HG03135 (cell line): ENCODE results near the gene FGD5.
"Not testable (repeated sequence)": the region's sequence is repeated elsewhere in the genome, so short reads cannot be mapped to it uniquely, and the experiment has no call there.

Source experiments
- ATAC-seq: cut with Tn5 transposase; IDR thresholded peaks from one replicate; pipeline ENCODE4 v1.9.1; 2021; ENCODE audit warnings: mild to moderate bottlenecking, moderate library complexity; ENCODE audit not compliant: unreplicated experiment

The FGD5 gene

GRCh38 chr3:14803981-14804834 is 14.6 kb upstream of the FGD5 start:
- no peak for ATAC-seq

GRCh38 chr3:14804835-14805780 is 13.7 kb upstream of the FGD5 start:
- ATAC-seq = no peak

DNA sequence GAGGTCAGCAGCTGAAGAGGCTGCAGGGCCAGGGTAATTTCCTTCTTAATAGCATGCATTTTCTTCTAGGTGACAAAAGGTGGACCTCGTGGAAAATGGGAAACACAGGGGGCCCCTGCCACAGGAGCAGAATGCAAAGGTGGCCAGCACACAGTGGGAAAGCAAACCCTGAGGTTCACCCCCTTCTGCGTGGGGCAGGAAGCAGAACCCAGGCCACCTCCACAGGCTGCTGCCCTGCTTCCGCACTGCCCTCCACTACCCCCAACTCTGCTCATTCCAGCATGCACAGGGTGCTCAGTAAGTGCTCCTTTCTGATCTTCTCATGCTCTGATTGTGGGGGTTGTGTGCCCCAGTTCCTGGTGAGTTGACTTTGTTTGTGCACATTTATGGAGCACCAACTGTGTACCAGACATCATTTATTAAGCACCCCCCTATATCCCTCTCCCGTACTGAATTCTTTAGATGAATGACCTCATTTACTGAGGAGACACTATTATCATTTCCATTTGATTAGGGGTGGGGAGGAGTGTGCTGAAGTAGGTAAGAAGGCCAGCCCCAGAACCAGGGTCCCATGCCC is 12.7 kb upstream of the FGD5 start:
- no peak for ATAC-seq

DNA sequence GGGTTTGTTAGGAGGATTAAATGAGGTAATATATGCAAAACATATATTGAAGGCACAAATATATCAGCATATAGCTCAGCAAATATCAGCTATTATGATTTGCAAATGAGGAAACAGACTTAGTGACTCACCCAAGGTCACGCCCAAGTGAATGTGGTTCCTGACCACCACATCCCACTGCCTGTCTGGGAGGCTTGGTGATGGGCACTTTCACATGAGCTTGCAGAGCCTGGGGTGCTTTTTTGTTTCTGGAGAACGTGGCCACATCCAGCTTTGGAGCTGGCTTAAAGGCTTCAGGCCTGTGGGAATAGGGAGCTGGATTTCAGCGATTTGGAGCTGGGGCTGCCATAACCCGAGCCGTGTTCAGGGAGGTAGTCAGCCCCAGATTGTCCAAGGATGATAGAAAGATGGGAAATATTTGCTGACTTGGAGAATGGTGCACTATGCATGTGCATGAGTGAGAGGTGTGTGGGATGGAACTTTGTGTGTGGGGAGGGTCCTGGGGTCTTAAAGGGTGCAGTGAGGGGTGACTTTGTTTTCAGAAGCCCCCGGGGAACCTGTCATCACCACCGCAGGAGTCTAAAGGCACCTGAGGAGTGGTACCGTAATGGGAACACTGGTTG is 12.0 kb upstream of the FGD5 start:
- no peak for ATAC-seq

- ATAC-seq = no peak
Observed at GRCh38 chr3:14808025-14808424, 10.7 kb upstream of the FGD5 start.

- ATAC-seq = no peak
Observed at GRCh38 chr3:14808502-14809266, 10.1 kb upstream of the FGD5 start.

DNA sequence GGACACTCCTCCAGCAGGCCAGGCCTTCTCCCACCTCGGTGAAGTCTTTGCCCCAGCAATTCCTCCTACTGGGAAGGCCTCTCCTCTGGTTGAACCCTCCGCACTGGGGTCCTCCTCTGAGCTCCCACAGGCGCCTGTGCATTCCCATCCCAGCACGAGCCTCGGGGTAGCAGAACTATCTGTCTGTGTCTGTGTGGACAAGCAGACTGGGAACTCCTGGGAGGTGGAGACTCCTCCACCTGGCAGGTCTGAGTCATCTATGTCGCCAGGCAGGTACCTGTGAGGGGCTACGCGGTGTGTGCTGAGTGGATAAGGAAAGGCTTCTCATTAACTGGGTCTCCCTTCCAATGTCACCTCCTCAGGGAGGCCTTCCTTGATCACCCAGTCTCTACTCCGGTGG is 9.2 kb upstream of the FGD5 start:
- not testable (repeated sequence) for ATAC-seq

DNA sequence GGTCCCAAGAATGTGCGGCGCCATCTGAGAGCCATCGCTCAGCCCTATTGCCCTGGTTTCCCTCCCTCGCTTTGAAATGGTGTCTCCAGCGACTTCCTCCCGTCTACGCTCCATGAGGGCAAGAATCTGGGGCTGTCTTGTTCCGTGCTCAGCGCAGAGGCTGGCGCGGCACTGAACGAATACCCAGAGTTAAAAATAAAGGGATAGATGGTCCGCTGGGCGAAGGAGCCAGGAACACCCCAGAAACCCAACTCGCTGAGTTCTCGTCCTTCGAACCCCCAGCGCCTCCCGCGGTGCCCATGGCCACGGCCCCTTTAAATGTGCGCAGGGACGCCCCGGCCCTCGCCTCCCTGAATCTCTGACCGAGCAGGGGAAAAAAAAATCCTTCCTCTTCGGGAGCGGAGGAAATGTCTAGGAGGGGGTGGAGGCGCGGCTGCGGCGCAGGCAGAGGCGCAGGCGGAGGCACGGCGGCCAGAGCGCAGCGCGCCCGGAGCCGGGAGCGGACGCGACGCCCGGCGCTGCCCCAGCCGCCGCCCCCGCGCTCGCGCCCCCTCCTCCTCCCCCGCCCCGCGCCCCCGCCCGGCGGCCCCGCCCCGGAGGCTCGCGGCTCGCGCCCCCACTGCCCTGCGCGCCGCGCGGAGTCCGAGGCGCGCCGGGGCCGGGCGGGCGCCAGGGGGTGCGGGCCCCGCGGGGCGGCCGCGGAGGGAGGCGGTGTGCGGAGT is 8.5 kb upstream of the FGD5 start:
- no peak for ATAC-seq

- ATAC-seq = no peak
Observed at GRCh38 chr3:14810801-14811661, 7.7 kb upstream of the FGD5 start.

GRCh38 chr3:14811684-14812083 is 7.1 kb upstream of the FGD5 start:
- ATAC-seq = no peak

DNA sequence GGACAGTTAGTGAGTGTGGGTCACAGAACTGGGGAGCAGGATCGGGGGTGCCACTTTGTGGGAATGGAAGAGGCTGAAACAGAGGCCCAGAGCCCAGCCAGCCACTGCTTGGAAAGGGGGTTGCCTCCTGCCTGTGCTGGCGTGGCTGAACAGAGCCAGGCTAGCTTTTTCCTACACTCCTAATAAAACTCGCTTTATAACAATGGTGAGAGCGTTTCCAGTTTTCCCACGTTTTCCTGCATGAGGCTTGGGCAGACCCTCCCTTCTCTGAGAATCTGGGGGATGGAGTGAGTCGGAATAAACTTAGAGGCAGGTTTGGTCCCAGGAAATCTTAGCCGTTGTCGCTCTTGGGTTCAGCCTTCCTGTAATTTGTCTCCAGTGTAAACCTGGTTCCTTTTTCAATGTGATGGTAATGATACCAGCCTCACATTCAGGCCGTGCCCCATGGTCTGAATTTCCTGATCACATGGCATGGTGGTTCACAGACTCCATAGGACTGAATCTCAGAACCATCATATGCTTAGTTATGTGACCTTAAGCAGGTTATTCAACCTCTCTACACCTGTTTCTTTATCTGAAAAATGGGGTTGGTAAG is 6.5 kb upstream of the FGD5 start:
- no peak for ATAC-seq

GRCh38 chr3:14814411-14814871 is 4.3 kb upstream of the FGD5 start:
- no peak for ATAC-seq

DNA sequence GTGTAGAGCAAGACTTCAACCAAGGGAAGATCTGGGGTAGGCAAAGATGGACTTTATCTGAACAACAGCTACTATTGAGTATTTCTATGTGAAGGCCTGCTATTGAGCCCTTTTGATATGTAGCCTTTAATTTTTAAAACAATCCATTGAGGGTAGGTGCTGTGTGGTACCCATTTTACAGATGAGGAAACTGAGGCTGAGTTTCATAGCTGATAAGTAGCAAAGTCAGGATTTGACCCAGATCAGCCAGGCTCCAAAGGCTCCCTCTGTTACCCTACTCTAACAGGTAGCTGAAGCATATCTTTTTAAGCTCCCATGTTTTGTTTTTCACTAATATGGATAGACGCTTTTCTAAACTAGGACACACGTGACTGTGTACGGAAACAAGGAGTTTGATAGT is 2.4 kb upstream of the FGD5 start:
- no peak for ATAC-seq

- no peak for ATAC-seq
Observed at GRCh38 chr3:14819671-14820070, 909 bp downstream of the FGD5 start.

GRCh38 chr3:14820156-14820555 is 1.4 kb downstream of the FGD5 start:
- no peak for ATAC-seq

GRCh38 chr3:14821151-14821550 is 2.4 kb downstream of the FGD5 start:
- ATAC-seq = no peak

DNA sequence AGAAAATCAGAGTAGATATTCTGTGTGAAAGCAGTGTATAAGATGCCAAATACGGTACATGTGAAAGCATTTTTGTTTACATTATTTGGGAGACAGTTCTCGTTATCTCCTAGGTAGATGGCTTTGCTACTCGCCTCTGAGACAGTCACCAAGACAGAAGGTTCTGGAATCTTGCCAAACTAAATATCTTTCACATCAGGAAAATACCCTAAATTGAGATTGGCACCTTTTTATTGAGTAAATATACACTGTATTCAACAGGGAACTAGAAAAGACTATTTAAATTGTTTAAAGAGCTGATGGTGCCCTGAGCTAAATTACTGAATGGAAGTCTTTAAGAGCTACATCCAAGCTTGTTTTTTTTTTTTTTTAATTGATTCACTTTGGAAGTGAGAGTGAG is 3.4 kb downstream of the FGD5 start:
- ATAC-seq = no peak

- ATAC-seq = no peak
Observed at GRCh38 chr3:14822670-14823390, 4.1 kb downstream of the FGD5 start.
